Left ventricle myocardium superior (tissue), 1 donor: ENCODE measurements around the gene FBLN2. TPM values are rescaled to one million over a fixed set of nuclear protein-coding genes. Genes with fewer than 3 reads are reported as not detected.

Source experiments
- ATAC-seq: fragments of 200-7000 bp; cut with Tn5 transposase; one replicate; pipeline ENCODE4 v1.9.1; 2020; ENCODE audit warnings: mild to moderate bottlenecking, moderate library complexity
- DNase-seq: peaks from one replicate; pipeline ENCODE4 v3.0.0-alpha.2; 2020
- intact Hi-C: fragments of 100-400 bp; cut with micrococcal nuclease; formaldehyde crosslinking; loops from one replicate; pipeline ENCODE4 v1.11.0; 2022
- total RNA-seq: library from RNA; stranded (reverse); fragmentation: NEBNext Ultra II Directional; extraction: Animal tissue kit (Norgen Biotek cat#: 25700); gene quantifications from one replicate; pipeline ENCODE4 v1.2.1, GENCODE V29; 2021
- donor health status: DM: no; HTN: yes; CAD: no; lungs with severe emphysema.

Gene FBLN2
- total RNA-seq, 1 donor from 2014 or later = 53.8 TPM

- no peak for ATAC-seq
These were observed 40.1 kb downstream of the FBLN2 start for GRCh38 chr3:13588993-13589392.

GRCh38 chr3:13590841-13591520, 42.1 kb downstream of the FBLN2 start:
- intact Hi-C loops = no loop called here
- ATAC-seq = no peak
- DNase-seq = no peak

More at GRCh38 chr3:13588993-13589392, 40.1 kb downstream of the FBLN2 start:
- DNase-seq = no peak
- intact Hi-C loops = no loop called here

- no peak for ATAC-seq
- no peak for DNase-seq
- intact Hi-C loops = no loop called here
These were observed 44.7 kb downstream of the FBLN2 start for GRCh38 chr3:13593615-13594014.

- DNase-seq = no peak
- ATAC-seq = no peak
- intact Hi-C loops = no loop called here
These were observed 45.2 kb downstream of the FBLN2 start for GRCh38 chr3:13594146-13594545.

GRCh38 chr3:13594991-13595421, 46.1 kb downstream of the FBLN2 start:
- ATAC-seq (peak; percentile 50), DNase-seq (no peak)
- intact Hi-C loops = no loop called here

GRCh38 chr3:13595485-13595884, 46.6 kb downstream of the FBLN2 start:
- DNase-seq (no peak), ATAC-seq (no peak)
- intact Hi-C loops = no loop called here

GRCh38 chr3:13596426-13597205, 47.7 kb downstream of the FBLN2 start:
- no peak for ATAC-seq
- no peak for DNase-seq
- intact Hi-C loops = no loop called here

- intact Hi-C loops = no loop called here
- DNase-seq (no peak), ATAC-seq (no peak)
These were observed 48.7 kb downstream of the FBLN2 start for GRCh38 chr3:13597661-13598060.

GRCh38 chr3:13598201-13598600, 49.3 kb downstream of the FBLN2 start:
- no peak for ATAC-seq
- no peak for DNase-seq
- intact Hi-C loops = no loop called here

- DNase-seq = no peak
- intact Hi-C loops = no loop called here
- peak; percentile 40 for ATAC-seq
These were observed 50.3 kb downstream of the FBLN2 start for GRCh38 chr3:13598926-13599886.

GRCh38 chr3:13599887-13600450, 51.0 kb downstream of the FBLN2 start:
- intact Hi-C loops = no loop called here
- no peak for DNase-seq

GRCh38 chr3:13600950-13601691, 52.2 kb downstream of the FBLN2 start:
- ATAC-seq (peak; percentile 58), DNase-seq (no peak)
- intact Hi-C loops = no loop called here

More at GRCh38 chr3:13599887-13600450, 51.0 kb downstream of the FBLN2 start:
- no peak for ATAC-seq

- ATAC-seq (no peak), DNase-seq (no peak)
- intact Hi-C loops = no loop called here
These were observed 52.8 kb downstream of the FBLN2 start for GRCh38 chr3:13601692-13602080.

GRCh38 chr3:13605555-13605954, 56.6 kb downstream of the FBLN2 start:
- intact Hi-C loops = no loop called here
- no peak for DNase-seq

GRCh38 chr3:13607821-13608597, 59.1 kb downstream of the FBLN2 start:
- intact Hi-C loops = no loop called here
- DNase-seq = no peak
- ATAC-seq = no peak

More at GRCh38 chr3:13605555-13605954, 56.6 kb downstream of the FBLN2 start:
- ATAC-seq = no peak

GRCh38 chr3:13608969-13609725, 60.2 kb downstream of the FBLN2 start:
- no peak for ATAC-seq
- no peak for DNase-seq
- intact Hi-C loops = no loop called here

- ATAC-seq (no peak), DNase-seq (no peak)
- intact Hi-C loops = no loop called here
These were observed 61.2 kb downstream of the FBLN2 start for GRCh38 chr3:13610006-13610570.
